T-helper 9 cell (primary cell): ENCODE data around the gene CLEC4E.
"Not testable (repeated sequence)": the region's sequence is repeated elsewhere in the genome, so short reads cannot be mapped to it uniquely, and the experiment has no call there.

Experiments
- DNase-seq: peaks from one replicate; pipeline ENCODE4 v3.0.0-alpha.2; 2020

The CLEC4E gene

GRCh38 chr12:8537820-8538219 is 2.9 kb downstream of the CLEC4E start:
- DNase-seq: not testable (repeated sequence)

DNA sequence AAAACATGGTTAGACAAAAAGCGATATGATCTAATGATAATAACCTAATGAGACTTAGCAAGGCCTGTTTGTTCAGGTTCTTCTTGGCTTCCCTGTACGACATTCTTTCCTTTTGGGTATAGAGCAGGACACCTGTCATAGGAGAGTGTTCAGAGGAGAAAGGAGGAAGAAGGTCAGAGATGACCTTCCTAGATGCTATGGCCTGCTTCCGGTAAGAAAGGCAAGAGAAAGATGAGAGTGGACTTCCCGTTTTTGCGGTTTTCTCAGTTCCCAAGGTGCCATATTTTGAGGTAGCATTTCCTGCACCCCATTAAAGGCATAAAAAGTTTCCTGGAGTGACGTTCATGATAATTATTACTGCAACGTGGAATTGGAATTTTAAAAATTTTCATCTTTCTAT is 8.7 kb downstream of the CLEC4E start:
- DNase-seq: no peak

- no peak for DNase-seq
Measured at GRCh38 chr12:8527250-8528130, 13.2 kb downstream of the CLEC4E start.

DNA sequence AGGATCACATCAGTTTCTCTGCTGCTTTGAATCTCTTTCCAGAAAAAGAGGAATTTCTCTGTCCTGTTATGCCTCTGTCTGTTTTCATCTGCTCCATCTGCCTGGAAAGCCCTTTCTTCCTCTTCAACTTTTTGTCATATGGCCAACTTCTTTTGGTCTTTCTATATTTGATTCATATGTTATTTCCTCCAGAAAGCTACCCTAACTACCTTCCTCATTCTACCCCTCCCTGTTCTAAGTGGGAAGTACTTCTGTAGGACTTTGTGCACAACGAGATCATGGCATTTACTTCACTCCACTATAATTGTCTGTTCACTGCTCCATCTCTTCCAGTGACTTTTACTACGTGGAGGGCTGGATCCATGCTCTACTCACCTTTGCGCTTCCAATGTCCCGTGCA is 21.5 kb downstream of the CLEC4E start:
- no peak for DNase-seq

GRCh38 chr12:8517971-8518370 is 22.7 kb downstream of the CLEC4E start:
- DNase-seq: no peak

DNA sequence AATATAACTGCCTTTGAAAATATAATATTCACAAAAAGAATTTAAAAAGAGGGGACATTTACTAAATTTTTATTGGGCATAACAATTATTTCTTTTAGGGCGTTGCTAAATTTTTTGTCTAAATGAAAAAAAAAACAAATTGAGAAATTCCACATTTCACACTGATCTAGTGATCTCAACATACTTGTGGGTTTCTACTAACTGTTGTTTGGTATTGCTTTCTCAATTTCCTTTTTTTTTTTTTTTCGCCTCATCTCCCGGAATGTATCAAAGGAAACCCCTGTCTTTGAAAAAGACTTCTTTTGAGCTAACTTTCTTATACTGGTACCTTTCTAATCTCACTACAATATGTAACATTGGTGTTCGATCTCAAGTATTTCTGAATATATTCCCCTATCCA is 27.4 kb downstream of the CLEC4E start, which contains the start of gene CLEC4D:
CLEC4D (plus strand) TSS at position 248 of the 400 bp plus-strand sequence. CDS start 230 bp downstream, outside the sequence.
- no peak for DNase-seq

DNA sequence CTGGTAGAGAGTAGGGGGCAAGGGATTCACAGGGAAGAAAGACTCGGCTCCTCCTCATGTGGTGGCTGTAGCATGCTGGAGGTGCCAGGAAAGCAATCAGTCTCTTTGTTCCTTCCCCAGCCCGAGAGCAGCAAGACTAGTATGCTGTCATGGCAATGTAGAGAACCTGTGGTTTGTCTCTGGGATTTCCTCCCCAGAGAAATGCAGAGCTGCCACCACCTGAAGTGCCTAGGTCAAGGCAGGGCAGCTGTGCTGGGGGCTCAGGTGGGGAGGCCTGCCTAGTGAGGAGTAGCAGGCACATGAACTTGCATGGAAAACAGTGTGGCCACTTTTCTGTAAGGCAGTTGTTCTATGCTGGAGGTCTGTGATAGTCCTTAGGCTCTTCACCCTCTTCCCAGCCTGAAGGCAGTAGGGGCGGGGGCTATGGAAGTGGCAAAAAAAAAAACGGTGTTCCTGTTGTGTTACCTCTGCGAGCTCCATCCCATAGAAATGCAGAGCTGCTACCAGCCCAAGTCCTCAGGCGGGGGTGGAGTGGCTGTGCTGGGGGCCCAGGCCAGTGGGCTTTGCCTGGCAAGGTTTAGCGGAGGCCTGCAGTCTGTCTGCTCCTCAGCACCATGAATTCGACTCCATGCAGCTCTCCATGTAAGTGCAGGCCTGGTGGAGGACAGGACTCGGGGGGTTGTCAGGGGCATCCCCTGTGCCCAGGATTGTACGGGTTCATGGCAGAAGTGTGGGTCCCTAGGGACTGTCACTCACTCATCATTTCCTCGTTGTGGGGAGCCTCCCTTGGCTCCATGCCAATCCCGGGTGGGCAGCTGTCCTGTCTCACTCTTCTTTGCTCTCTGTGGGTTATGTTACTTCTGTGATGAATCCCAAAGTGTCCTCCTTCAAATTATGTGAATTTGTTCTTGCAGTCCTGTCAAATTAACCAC is 31.5 kb downstream of the CLEC4E start:
- DNase-seq: no peak

GRCh38 chr12:8508223-8508622 is 32.5 kb downstream of the CLEC4E start:
- no peak for DNase-seq

- no peak for DNase-seq
Measured at GRCh38 chr12:8507596-8507995, 33.1 kb downstream of the CLEC4E start.

DNA sequence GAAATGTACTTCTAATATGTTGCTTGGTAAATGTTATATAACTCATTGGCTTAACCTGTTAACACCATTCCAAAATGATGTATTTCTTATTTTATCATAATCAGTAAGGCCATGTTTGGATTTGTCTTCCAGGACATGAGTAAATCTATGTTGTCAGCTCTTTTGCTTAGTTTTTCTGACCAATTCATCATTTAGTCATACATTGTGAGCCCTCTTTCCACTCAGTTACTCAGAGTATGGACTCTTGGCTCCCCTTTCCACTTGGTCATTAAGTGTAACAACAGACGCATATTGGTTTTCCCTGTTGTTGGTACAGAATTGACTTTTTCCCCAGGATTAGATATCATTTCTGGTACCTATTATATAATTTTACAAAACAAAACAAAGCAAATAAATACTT is 36.4 kb downstream of the CLEC4E start:
- no peak for DNase-seq

GRCh38 chr12:8501720-8502119 is 39.0 kb downstream of the CLEC4E start:
- no peak for DNase-seq

- no peak for DNase-seq
Measured at GRCh38 chr12:8499616-8500015, 41.1 kb downstream of the CLEC4E start.

GRCh38 chr12:8496074-8496473 is 44.6 kb downstream of the CLEC4E start:
- DNase-seq: not testable (repeated sequence)

GRCh38 chr12:8495671-8496070 is 45.0 kb downstream of the CLEC4E start:
- not testable (repeated sequence) for DNase-seq

DNA sequence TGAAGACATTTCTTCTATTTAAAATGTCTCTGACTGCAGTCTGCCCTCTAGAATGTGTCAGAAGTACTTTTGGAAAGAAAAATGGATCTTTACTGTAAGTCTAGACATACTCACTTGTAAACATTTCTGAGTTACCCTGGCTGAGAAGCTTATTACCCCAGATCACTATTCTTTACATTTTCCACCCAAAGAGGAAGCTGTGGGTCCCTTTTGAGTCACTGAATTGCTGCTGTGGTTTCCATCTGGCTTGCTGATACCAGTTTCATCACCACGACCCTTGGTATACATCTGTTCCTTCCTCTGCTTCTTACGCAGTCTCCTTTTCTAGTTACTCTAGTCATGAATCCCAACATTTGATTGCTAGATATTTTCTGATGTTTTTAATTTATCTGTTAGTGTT is 47.6 kb downstream of the CLEC4E start:
- DNase-seq: no peak

DNA sequence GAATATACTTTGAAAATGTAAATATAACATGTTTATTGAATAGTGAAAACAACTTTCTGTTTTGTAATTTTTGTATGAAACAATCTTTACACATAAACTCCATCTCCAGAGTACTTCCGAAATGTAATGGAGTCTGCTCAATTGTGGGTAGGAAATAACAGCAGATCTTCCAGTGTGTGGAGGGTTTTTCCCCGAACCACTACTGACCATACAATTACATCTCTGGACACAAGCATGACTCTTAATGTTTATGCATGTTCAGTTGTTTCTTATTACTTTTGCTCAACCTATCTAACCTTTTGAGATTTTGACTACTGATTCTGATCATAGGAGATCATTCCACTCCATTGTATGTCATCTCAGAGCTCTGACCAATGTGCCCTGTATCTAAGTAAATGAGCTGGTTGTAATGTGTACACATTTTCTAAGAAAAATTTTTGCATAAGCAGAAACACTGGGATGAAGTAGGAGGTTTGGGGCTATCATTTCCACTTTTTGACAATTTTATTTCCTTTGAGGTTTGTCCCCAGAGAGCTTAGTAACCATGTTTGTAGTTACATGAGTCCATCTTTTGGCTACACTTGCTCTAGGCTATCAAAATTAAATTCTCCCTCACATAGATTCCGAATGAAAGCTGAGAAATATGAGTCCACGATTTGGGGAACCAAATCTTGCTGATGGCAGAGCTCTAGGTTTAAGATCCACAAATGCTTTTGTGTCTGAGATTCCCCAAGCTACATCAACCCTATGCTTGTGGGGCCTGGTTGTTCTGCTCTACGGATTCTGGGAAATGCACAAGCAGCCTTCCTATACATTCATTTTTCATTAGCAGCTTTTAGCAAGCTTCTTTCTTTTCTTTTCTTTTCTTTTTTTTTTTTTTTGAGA is 48.8 kb downstream of the CLEC4E start:
- no peak for DNase-seq
